Measurements from ENCODE around the gene TYW5. TPM values are rescaled to one million over a fixed set of nuclear protein-coding genes. Genes with fewer than 3 reads are reported as not detected.
A peak's percentile ranks its signal among the peaks of the same experiment; 100 is the strongest.

TYW5 gene
- total and polyA plus RNA-seq, 12 donors: 1.9 to 3.5 (median 2.6) TPM

DNA sequence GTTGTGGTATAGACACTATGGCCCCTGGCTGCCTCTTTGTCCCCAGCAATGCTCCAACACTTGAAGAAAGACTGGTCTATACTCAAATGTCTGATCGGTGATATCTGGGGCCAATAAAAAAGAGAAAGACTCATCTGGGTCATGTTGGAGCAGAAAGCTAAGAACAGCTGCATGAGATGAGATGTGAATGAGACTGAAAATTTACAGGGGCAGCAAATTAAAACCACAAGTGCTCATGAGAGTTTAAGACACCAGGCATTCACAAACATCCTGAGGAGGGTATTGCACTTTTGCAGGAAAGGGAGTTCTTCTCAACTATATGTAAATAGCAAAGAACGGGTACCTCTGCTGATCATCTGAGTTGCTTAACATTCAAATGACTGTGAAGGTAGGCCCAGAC, 36.4 kb upstream of the TYW5 start:
- Histone ChIP-seq H3K27me3 (no peaks in the 10 kb centered on the region), H3K36me3 (no peaks in the 10 kb centered on the region), H3K4me3 (no peak overlapping the region), H3K4me1 (peaks cover 0 to 22% (median 14%) of the 10 kb centered on the region in 9 donors), H3K27ac (no peak overlapping the region), H3K9me3 (peaks cover 0 to 4% (median 0%) of the 10 kb centered on the region in 11 donors)
- DNase-seq (no peak), ATAC-seq (no peak)
- 98% methylated on average over 2 of the region's 2 CpGs for WGBS, 2 donors
- intact Hi-C loops (cut with DNase I): no loop called here
- TF ChIP-seq, protein P1, sequence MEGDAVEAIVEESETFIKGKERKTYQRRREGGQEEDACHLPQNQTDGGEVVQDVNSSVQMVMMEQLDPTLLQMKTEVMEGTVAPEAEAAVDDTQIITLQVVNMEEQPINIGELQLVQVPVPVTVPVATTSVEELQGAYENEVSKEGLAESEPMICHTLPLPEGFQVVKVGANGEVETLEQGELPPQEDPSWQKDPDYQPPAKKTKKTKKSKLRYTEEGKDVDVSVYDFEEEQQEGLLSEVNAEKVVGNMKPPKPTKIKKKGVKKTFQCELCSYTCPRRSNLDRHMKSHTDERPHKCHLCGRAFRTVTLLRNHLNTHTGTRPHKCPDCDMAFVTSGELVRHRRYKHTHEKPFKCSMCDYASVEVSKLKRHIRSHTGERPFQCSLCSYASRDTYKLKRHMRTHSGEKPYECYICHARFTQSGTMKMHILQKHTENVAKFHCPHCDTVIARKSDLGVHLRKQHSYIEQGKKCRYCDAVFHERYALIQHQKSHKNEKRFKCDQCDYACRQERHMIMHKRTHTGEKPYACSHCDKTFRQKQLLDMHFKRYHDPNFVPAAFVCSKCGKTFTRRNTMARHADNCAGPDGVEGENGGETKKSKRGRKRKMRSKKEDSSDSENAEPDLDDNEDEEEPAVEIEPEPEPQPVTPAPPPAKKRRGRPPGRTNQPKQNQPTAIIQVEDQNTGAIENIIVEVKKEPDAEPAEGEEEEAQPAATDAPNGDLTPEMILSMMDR (IDR thresholded peaks at IDR 0.05): no peak

DNA sequence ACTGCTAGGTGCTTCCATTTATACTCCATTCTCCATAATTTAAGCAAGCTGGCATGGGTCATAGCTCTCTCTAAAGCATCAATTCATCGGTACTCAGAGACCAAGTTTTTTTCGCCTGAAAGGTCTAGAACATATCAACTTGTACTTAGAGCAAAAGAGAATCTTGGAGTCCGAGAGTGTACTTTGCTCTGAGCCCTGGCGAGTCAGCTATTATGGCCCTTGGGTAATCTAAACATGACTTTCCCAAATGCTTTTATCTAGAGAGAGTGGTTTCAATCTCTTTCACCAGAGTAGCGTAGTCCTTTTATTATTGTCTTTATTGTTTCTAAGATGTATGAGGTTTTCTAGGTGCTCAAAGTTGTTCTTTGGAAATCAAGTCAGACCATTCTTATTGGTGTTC, 34.5 kb upstream of the TYW5 start:
- TF ChIP-seq, protein P1 (IDR thresholded peaks at IDR 0.05): no peak
- no peak overlapping the region for H3K27ac ChIP-seq
- no peaks in the 10 kb centered on the region for H3K36me3 ChIP-seq
- intact Hi-C loops (cut with DNase I): loop anchor here in 9 of 10 donors (5.0 to 10.0 kb wide), 4 partner anchors 315 to 737 kb away; partner anchors contain the start of gene SPATS2L (in 7 of the 9)
- no peak for DNase-seq
- ATAC-seq: no peak
- H3K4me3 ChIP-seq: no peak overlapping the region
- H3K4me1 ChIP-seq: peaks cover 0 to 23% (median 14%) of the 10 kb centered on the region in 9 donors
- no peaks in the 10 kb centered on the region for H3K27me3 ChIP-seq
- H3K9me3 ChIP-seq: no peaks in the 10 kb centered on the region
- WGBS, 2 donors: 98 to 99% methylated on average over 5 of the region's 5 CpGs

DNA sequence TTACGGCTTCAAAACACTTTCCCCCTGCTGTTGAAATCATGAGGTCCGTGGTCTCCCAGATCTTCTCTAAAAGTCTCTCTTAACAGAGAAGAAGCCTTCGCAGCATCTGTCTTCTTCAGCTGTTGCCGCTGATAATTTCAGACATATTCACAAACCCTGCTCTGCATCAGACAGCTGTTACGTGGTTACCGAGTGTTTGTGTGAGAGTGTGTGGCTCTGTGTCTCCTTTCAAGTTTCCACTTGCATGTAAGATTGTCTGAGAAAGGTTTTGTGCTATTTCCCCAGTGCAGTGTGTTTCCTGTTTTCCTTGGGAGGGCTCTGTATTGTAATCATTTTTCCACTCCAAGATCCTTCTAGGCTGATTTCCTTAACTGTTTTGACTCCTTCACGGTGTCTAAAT, 32.9 kb upstream of the TYW5 start:
- Histone ChIP-seq H3K4me1 (peaks cover 0 to 23% (median 14%) of the 10 kb centered on the region in 9 donors), H3K27me3 (no peaks in the 10 kb centered on the region), H3K27ac (peak overlapping the region in 7 of 10 donors; percentile 13 to 63 (median 17)), H3K36me3 (no peaks in the 10 kb centered on the region), H3K9me3 (no peaks in the 10 kb centered on the region), H3K4me3 (peak overlapping the region in 4 of 10 donors; percentile 4 to 31 (median 17))
- TF ChIP-seq, protein P1 (IDR thresholded peaks at IDR 0.05): no peak
- ATAC-seq: peak in 6 of 8 donors; percentile 50 to 81 (median 56)
- WGBS, 2 donors: 31 to 56% methylated on average over 7 of the region's 7 CpGs
- intact Hi-C loops (cut with DNase I): loop anchor here in 9 of 10 donors (5.0 to 10.0 kb wide), 4 partner anchors 317 to 739 kb away; partner anchors contain the start of gene SPATS2L (in 7 of the 9)
- peak in 1 of 2 donors; percentile 23 for DNase-seq

DNA sequence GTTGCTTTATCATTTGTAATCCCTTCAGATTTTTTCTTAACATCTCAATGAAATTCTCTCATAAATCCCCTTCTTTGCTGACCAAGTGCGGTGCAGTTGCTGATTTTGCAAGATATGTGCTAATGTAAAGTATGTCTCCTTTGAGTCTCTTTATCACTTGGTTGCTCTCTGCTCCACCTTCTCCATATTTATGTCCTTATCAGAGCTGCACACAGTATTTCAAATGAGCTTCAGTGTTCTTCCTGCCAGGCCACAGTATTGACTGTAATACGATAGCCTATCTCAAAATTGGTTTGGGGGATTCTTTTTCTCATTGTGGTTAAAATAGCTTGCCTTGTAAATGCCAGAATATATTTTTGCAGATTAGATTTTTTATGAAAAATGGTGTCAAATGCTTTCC, 32.3 kb upstream of the TYW5 start:
- DNase-seq (no peak), ATAC-seq (no peak)
- Histone ChIP-seq H3K27ac (peak overlapping the region in 7 of 10 donors; percentile 13 to 63 (median 17)), H3K36me3 (no peaks in the 10 kb centered on the region), H3K9me3 (no peaks in the 10 kb centered on the region), H3K27me3 (no peaks in the 10 kb centered on the region), H3K4me1 (peaks cover 0 to 23% (median 14%) of the 10 kb centered on the region in 9 donors), H3K4me3 (peak overlapping the region in 3 of 10 donors; percentile 4 to 31 (median 18))
- intact Hi-C loops (cut with DNase I): loop anchor here in 9 of 10 donors (5.0 to 10.0 kb wide), 4 partner anchors 317 to 740 kb away; partner anchors contain the start of gene SPATS2L (in 7 of the 9)
- WGBS, 2 donors: 58 to 59% methylated on average over 2 of the region's 2 CpGs
- TF ChIP-seq, protein P1 (IDR thresholded peaks at IDR 0.05): no peak
